ENCODE results near the gene BMPR1B. TPM values are rescaled to one million over a fixed set of nuclear protein-coding genes. Genes with fewer than 3 reads are reported as not detected.

Gene BMPR1B
- total RNA-seq, 1 experiment from 2014 or later = 0.62 TPM

DNA sequence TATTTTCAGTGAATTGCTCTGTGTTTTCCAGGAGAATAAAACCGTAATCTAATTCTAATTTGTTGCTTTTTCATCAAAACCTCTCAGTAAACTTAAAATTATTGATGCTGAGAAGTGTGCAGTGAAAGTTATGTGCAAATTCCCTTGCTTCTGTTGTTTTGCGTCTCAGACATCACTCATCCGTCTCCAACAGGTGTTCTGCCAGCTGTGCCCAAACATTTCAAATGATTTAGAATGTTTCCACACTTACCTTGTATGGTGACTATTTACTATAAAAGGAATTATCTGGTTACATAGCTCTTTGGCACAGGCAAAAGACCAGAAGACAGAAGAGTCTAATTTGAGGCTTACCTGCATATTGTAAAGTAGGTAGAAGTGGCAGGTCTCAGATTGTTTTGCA, 184.0 kb downstream of the BMPR1B start:
- TF ChIP-seq TCF7L2 (IDR thresholded peaks at IDR 0.05; ENCODE audit: low read depth, low read length) = no peak
- TF ChIP-seq POLR2AphosphoS5 (IDR thresholded peaks at IDR 0.05; ENCODE audit: low read depth, low read length) = no peak
- TF ChIP-seq, protein P1, sequence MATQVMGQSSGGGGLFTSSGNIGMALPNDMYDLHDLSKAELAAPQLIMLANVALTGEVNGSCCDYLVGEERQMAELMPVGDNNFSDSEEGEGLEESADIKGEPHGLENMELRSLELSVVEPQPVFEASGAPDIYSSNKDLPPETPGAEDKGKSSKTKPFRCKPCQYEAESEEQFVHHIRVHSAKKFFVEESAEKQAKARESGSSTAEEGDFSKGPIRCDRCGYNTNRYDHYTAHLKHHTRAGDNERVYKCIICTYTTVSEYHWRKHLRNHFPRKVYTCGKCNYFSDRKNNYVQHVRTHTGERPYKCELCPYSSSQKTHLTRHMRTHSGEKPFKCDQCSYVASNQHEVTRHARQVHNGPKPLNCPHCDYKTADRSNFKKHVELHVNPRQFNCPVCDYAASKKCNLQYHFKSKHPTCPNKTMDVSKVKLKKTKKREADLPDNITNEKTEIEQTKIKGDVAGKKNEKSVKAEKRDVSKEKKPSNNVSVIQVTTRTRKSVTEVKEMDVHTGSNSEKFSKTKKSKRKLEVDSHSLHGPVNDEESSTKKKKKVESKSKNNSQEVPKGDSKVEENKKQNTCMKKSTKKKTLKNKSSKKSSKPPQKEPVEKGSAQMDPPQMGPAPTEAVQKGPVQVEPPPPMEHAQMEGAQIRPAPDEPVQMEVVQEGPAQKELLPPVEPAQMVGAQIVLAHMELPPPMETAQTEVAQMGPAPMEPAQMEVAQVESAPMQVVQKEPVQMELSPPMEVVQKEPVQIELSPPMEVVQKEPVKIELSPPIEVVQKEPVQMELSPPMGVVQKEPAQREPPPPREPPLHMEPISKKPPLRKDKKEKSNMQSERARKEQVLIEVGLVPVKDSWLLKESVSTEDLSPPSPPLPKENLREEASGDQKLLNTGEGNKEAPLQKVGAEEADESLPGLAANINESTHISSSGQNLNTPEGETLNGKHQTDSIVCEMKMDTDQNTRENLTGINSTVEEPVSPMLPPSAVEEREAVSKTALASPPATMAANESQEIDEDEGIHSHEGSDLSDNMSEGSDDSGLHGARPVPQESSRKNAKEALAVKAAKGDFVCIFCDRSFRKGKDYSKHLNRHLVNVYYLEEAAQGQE (IDR thresholded peaks at IDR 0.05; ENCODE audit: insufficient read depth in 1 of 2, low read depth in 2 of 2, low read length in 1 of 2) = no peak
- TF ChIP-seq, protein P2, sequence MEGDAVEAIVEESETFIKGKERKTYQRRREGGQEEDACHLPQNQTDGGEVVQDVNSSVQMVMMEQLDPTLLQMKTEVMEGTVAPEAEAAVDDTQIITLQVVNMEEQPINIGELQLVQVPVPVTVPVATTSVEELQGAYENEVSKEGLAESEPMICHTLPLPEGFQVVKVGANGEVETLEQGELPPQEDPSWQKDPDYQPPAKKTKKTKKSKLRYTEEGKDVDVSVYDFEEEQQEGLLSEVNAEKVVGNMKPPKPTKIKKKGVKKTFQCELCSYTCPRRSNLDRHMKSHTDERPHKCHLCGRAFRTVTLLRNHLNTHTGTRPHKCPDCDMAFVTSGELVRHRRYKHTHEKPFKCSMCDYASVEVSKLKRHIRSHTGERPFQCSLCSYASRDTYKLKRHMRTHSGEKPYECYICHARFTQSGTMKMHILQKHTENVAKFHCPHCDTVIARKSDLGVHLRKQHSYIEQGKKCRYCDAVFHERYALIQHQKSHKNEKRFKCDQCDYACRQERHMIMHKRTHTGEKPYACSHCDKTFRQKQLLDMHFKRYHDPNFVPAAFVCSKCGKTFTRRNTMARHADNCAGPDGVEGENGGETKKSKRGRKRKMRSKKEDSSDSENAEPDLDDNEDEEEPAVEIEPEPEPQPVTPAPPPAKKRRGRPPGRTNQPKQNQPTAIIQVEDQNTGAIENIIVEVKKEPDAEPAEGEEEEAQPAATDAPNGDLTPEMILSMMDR (IDR thresholded peaks at IDR 0.05) = no peak
- TF ChIP-seq SIN3A (IDR thresholded peaks at IDR 0.05; ENCODE audit: borderline replicate concordance, insufficient read depth, low read depth, low read length) = no peak
- POLR2A ChIA-PET = no interaction called here

DNA sequence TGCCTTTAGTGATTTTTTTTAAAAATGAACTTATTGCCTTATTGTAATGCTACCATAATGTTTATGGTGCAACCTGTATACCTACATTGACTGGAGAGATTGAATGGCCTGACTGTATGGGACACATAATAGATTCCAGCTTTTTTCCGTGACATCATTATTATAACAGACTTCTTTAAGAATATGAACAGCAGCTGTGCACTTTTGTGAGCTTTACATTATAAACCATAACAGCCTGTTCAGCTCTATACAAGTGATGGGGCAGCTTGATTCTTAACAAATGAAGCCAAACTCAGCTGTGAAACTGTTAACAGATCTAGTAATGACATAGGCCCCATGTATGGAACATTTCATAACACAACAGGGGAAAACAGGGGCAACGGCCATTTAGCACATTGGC, 187.0 kb downstream of the BMPR1B start:
- intact Hi-C loops (cut with micrococcal nuclease; ENCODE audit: unreplicated experiment) (no loop called here), in situ Hi-C loops (cut with HindIII; ENCODE audit: low pct_unique_long_range_greater_than_20kb, low sequenced_read_pairs) (no loop called here)
- no peak overlapping the region for H3K27ac ChIP-seq (ENCODE audit: low read length)
- H3K36me3 ChIP-seq (ENCODE audit: control insufficient read depth, insufficient read depth, low read length) = no peaks in the 10 kb centered on the region
- DNase-seq (ENCODE audit: low read depth, low spot score) = no peak
- no TSS peak for BruUV-seq (replicated peaks)
- no peaks in the 10 kb centered on the region for H3K9me3 ChIP-seq (ENCODE audit: control insufficient read depth, insufficient read depth, low read depth, low read length)
- ChIA-PET POLR2A (no interaction called here), CTCF (no interaction called here)
- no peaks in the 10 kb centered on the region for H3K4me1 ChIP-seq (ENCODE audit: control insufficient read depth, insufficient read depth, low read length)
- ATAC-seq = no peak
- H3K27me3 ChIP-seq (ENCODE audit: control insufficient read depth, insufficient read depth, low read length) = no peaks in the 10 kb centered on the region
- no peak for TF ChIP-seq TCF7L2 (IDR thresholded peaks at IDR 0.05; ENCODE audit: low read depth, low read length)
- TF ChIP-seq, protein P1 (IDR thresholded peaks at IDR 0.05; ENCODE audit: insufficient read depth in 1 of 2, low read depth in 2 of 2, low read length in 1 of 2) = no peak
- TF ChIP-seq, protein P2 (IDR thresholded peaks at IDR 0.05) = no peak
- TF ChIP-seq POLR2AphosphoS5 (IDR thresholded peaks at IDR 0.05; ENCODE audit: low read depth, low read length) = no peak
- TF ChIP-seq SIN3A (IDR thresholded peaks at IDR 0.05; ENCODE audit: borderline replicate concordance, insufficient read depth, low read depth, low read length) = no peak
- H3K4me3 ChIP-seq (ENCODE audit: low read depth in 2 of 2, low read length in 2 of 2) = no peak overlapping the region

More for the DNA sequence above, 184.0 kb downstream of the BMPR1B start:
- intact Hi-C loops (cut with micrococcal nuclease; ENCODE audit: unreplicated experiment) = no loop called here
- Histone ChIP-seq H3K4me1 (ENCODE audit: control insufficient read depth, insufficient read depth, low read length) (no peaks in the 10 kb centered on the region), H3K27me3 (ENCODE audit: control insufficient read depth, insufficient read depth, low read length) (no peaks in the 10 kb centered on the region), H3K27ac (ENCODE audit: low read length) (no peak overlapping the region), H3K4me3 (ENCODE audit: low read depth in 2 of 2, low read length in 2 of 2) (no peak overlapping the region), H3K9me3 (ENCODE audit: control insufficient read depth, insufficient read depth, low read depth, low read length) (no peaks in the 10 kb centered on the region), H3K36me3 (ENCODE audit: control insufficient read depth, insufficient read depth, low read length) (no peaks in the 10 kb centered on the region)
- CTCF ChIA-PET = no interaction called here
- DNase-seq (ENCODE audit: low read depth, low spot score) = no peak
- ATAC-seq = no peak
- in situ Hi-C loops (cut with HindIII; ENCODE audit: low pct_unique_long_range_greater_than_20kb, low sequenced_read_pairs) = no loop called here
- BruUV-seq (replicated peaks) = no TSS peak
